PC-9 (cell line): ENCODE measurements around the gene LRIG1. TPM values are rescaled to one million over a fixed set of nuclear protein-coding genes. Genes with fewer than 3 reads are reported as not detected.

Experiments
- BruUV-seq: library from RNA; stranded (reverse); fragments of 400-500 nt; replicated peaks from 2 replicates; lab custom pipeline; 2021; lab: Mats Ljungman, UMichigan
- CTCF ChIA-PET: fragments of 300-600 bp; sonication (Branson Sonifier 250); formaldehyde crosslinking; loops from one replicate; lab custom pipeline; 2022; ENCODE audit warnings: antibody characterized with exemption; lab: Charles Lee
- POLR2A ChIA-PET: fragments of 300-600 bp; sonication (Branson Sonifier 250); formaldehyde crosslinking; loops from one replicate; lab custom pipeline; 2022; ENCODE audit warnings: antibody characterized with exemption; ENCODE audit not compliant: unreplicated experiment; lab: Charles Lee
- DNase-seq, 2 experiments: peaks; one replicate each; pipeline versions ENCODE4 v3.0.0 to v3.0.0-alpha.2; 2015 to 2022; ENCODE audit warnings: mixed read lengths in 1 of 2
- H2AFZ ChIP-seq: fragments of 200-600 bp; sonication (generic); 2 replicates; pipeline ENCODE4 v1.8.1; 2017; ENCODE audit warnings: antibody characterized with exemption
- H3F3A ChIP-seq: fragments of 200-600 bp; sonication (generic); 2 replicates; pipeline ENCODE4 v1.8.1; 2017; ENCODE audit warnings: antibody characterized with exemption, mild to moderate bottlenecking, low read depth; ENCODE audit not compliant: insufficient read depth
- H3K27ac ChIP-seq: fragments of 200-600 bp; sonication (generic); 2 replicates; pipeline ENCODE4 v1.6.1; 2016; ENCODE audit warnings: mixed run types
- H3K27me3 ChIP-seq: fragments of 200-600 bp; sonication (generic); 2 replicates; pipeline ENCODE4 v1.6.1; 2016; ENCODE audit warnings: low read depth, mixed run types; ENCODE audit not compliant: insufficient read depth
- H3K36me3 ChIP-seq: fragments of 200-600 bp; sonication (generic); 2 replicates; pipeline ENCODE4 v1.6.1; 2016; ENCODE audit warnings: low read depth, mixed run types
- H3K4me1 ChIP-seq: fragments of 200-600 bp; sonication (generic); replicated peaks from 2 replicates; pipeline ENCODE4 v1.6.1; 2016; ENCODE audit warnings: mixed run types; ENCODE audit not compliant: insufficient read depth
- H3K4me2 ChIP-seq: fragments of 200-600 bp; sonication (generic); 2 replicates; pipeline ENCODE4 v1.6.1; 2017; ENCODE audit warnings: mixed run types
- H3K4me3 ChIP-seq: fragments of 200-600 bp; sonication (generic); 2 replicates; pipeline ENCODE4 v1.6.1; 2016; ENCODE audit warnings: mixed run types
- H3K79me2 ChIP-seq: fragments of 200-600 bp; sonication (generic); 2 replicates; pipeline ENCODE4 v1.6.1; 2017; ENCODE audit warnings: low read depth, mixed run types
- H3K9me2 ChIP-seq: fragments of 200-600 bp; sonication (generic); 2 replicates; pipeline ENCODE4 v1.8.1; 2017; ENCODE audit warnings: mild to moderate bottlenecking; ENCODE audit not compliant: insufficient read depth
- H3K9me3 ChIP-seq: fragments of 200-600 bp; sonication (generic); 2 replicates; pipeline ENCODE4 v1.8.1; 2016; ENCODE audit warnings: low read depth; ENCODE audit not compliant: insufficient read depth
- H4K20me1 ChIP-seq: fragments of 200-600 bp; sonication (generic); 2 replicates; pipeline ENCODE4 v1.8.1; 2017; ENCODE audit not compliant: insufficient read depth
- EZH2 ChIP-seq: fragments of 200-600 bp; sonication (generic); IDR thresholded peaks from 2 replicates; pipeline ENCODE4 v1.8.0; 2017; ENCODE audit warnings: antibody characterized with exemption, low read depth
- intact Hi-C: fragments of 100-400 bp; cut with micrococcal nuclease; formaldehyde crosslinking; loops from one replicate; pipeline ENCODE4 v1.10.0; 2022; ENCODE audit not compliant: unreplicated experiment
- total RNA-seq: library from RNA; stranded (reverse); gene quantifications from 2 replicates; pipeline ENCODE4 v1.2.3, GENCODE V29; 2021
- TF ChIP-seq, protein P1 (sequence below): fragments of 200-600 bp; sonication (generic); conservative IDR thresholded peaks from 2 replicates; pipeline ENCODE4 v1.6.1; 2017; ENCODE audit warnings: mixed run types, antibody characterized with exemption, mild to moderate bottlenecking, moderate library complexity

The LRIG1 gene
- total RNA-seq, 1 experiment from 2014 or later = not detected

DNA sequence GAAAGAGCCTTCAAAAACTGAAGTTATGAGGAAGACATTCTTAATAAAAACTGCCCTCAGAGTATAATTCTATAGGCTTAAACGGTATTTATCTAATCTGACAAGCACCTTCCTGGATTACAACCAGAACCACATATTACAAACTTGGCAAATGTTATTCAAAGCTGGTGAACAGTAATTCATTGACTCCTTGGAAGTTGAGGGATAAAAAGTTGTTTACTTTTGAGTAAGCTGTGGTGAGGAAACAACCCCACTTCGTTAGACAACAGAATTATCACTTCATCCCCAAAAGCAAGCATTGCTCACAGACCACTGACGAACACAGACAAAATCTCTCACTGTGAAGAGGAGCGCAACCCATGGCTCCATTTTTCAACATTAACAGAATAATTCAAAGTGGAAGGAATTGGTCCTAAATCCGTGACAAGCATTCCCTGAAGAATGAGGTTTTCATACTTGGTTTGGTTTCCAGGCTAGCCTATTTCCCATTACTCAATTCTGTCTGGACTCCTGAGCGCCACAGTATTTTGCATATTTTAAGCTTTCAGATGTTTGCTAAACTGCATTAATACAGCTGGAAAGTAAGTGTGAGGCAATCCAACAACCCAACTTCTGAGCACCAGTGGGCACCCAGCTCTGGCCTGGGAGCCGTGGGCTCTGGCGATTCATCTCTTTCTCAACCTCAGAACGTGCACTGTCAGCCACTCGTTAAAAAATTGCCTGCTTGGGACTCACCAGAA lies 32.7 kb downstream of the LRIG1 start:
- CTCF ChIA-PET = no interaction called here
- no peaks in the 10 kb centered on the region for H3K79me2 ChIP-seq

DNA sequence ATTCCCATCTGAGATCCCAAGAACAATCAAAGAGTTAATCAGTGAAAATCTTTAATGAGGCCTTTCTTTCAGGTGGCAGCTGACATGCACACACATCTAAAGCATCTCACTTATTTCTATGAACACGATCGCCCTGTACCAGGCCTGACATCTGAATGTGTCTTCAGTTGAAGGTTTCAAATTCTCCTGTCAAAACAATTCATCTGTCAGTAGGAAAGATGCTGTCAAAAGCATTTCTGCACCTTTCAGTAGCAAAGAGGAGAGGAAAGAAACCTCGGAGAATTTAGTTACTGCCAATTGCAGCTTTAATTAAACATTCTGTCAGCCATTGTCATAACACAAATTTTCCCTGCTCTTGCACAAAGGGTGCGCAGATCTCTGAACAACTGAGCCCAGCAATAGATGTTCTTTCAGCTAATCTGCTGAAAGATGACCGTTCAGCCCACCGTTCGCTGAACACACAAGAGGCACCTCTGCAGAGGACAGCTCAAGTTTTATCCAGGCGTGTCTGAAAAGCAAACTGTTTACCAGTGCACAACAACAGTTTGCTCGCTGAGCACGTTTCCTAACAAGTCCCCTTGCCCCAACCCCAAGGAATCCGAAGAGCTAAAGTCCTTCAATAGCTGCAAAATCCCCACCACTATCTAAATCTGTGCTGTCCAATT lies 34.1 kb downstream of the LRIG1 start:
- H3K27ac ChIP-seq = no peak overlapping the region
- H3K4me1 ChIP-seq = no peaks in the 10 kb centered on the region
- no peak overlapping the region for H3K4me2 ChIP-seq
- 0 out of 2 replicates have a peak, but pooled peaks cover under 1% of the 10 kb centered on the region for H3F3A ChIP-seq
- H4K20me1 ChIP-seq = no peaks in the 10 kb centered on the region
- H3K9me2 ChIP-seq = no peaks in the 10 kb centered on the region
- BruUV-seq = no TSS peak
- intact Hi-C loops = no loop called here
- H2AFZ ChIP-seq = no peak overlapping the region
- TF ChIP-seq, protein P1, sequence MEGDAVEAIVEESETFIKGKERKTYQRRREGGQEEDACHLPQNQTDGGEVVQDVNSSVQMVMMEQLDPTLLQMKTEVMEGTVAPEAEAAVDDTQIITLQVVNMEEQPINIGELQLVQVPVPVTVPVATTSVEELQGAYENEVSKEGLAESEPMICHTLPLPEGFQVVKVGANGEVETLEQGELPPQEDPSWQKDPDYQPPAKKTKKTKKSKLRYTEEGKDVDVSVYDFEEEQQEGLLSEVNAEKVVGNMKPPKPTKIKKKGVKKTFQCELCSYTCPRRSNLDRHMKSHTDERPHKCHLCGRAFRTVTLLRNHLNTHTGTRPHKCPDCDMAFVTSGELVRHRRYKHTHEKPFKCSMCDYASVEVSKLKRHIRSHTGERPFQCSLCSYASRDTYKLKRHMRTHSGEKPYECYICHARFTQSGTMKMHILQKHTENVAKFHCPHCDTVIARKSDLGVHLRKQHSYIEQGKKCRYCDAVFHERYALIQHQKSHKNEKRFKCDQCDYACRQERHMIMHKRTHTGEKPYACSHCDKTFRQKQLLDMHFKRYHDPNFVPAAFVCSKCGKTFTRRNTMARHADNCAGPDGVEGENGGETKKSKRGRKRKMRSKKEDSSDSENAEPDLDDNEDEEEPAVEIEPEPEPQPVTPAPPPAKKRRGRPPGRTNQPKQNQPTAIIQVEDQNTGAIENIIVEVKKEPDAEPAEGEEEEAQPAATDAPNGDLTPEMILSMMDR = no peak
- no peak for TF ChIP-seq EZH2
- H3K4me3 ChIP-seq = no peak overlapping the region
- no peaks in the 10 kb centered on the region for H3K79me2 ChIP-seq
- H3K36me3 ChIP-seq = no peaks in the 10 kb centered on the region
- ChIA-PET CTCF (no interaction called here), POLR2A (no interaction called here)
- DNase-seq = no peak
- no peaks in the 10 kb centered on the region for H3K27me3 ChIP-seq
- H3K9me3 ChIP-seq = no peaks in the 10 kb centered on the region

More for the DNA sequence above, 32.7 kb downstream of the LRIG1 start:
- Histone ChIP-seq H3K36me3 (no peaks in the 10 kb centered on the region), H3K9me2 (no peaks in the 10 kb centered on the region), H2AFZ (no peak overlapping the region), H3F3A (peaks cover 8% of the 10 kb centered on the region; the same call in 1 of the 2 replicates), H3K27me3 (no peaks in the 10 kb centered on the region), H3K4me1 (peaks cover 10% of the 10 kb centered on the region), H3K9me3 (no peaks in the 10 kb centered on the region), H3K4me2 (no peak overlapping the region), H3K27ac (no peak overlapping the region), H3K4me3 (no peak overlapping the region), H4K20me1 (no peaks in the 10 kb centered on the region)
- TF ChIP-seq, protein P1 = no peak
- no peak for TF ChIP-seq EZH2
- no peak for DNase-seq
- intact Hi-C loops = no loop called here
- POLR2A ChIA-PET = no interaction called here
- no TSS peak for BruUV-seq

DNA sequence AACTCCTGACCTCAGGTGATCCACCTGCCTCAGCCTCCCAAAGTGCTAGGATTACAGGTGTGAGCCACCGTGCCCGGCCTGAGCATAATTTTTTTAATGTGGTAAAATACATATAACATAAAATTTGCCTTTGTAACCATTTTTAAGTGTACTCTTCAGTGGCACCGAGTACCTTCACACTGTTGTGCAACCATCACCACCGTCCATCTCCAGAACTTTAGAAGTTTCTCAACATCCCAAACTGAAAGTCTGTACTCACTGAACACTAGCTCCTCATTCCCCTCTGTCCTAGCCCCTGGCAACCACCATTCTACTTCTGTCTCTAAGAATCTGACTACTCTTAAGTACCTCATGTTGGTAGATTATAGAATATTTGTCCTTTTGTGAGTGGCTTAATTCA lies 35.2 kb downstream of the LRIG1 start:
- ChIA-PET CTCF (no interaction called here), POLR2A (no interaction called here)
- H3K9me3 ChIP-seq = no peaks in the 10 kb centered on the region
- no peak for DNase-seq
- H3F3A ChIP-seq = no peaks in the 10 kb centered on the region
- no peaks in the 10 kb centered on the region for H3K9me2 ChIP-seq
- H2AFZ ChIP-seq = no peak overlapping the region
- TF ChIP-seq EZH2 = no peak
- TF ChIP-seq, protein P1 = no peak
- intact Hi-C loops = no loop called here
- H3K79me2 ChIP-seq = no peaks in the 10 kb centered on the region
- no peak overlapping the region for H3K4me2 ChIP-seq
- no peaks in the 10 kb centered on the region for H4K20me1 ChIP-seq
- H3K4me3 ChIP-seq = no peak overlapping the region
- no peaks in the 10 kb centered on the region for H3K4me1 ChIP-seq
- H3K27me3 ChIP-seq = no peaks in the 10 kb centered on the region
- no peaks in the 10 kb centered on the region for H3K36me3 ChIP-seq
- H3K27ac ChIP-seq = no peak overlapping the region
- no TSS peak for BruUV-seq
